Activated CD4-positive, alpha-beta memory T cell treated with anti-CD3 and anti-CD28 coated beads for 36 hours (primary cell): ENCODE results near the gene RFPL4AL1. TPM values are rescaled to one million over a fixed set of nuclear protein-coding genes. Genes with fewer than 3 reads are reported as not detected.
"Not testable (repeated sequence)": the region's sequence is repeated elsewhere in the genome, so short reads cannot be mapped to it uniquely, and the experiment has no call there.

Experiments used
- CTCF ChIA-PET: fragments of 350-600 bp; sonication (Branson Sonifier 250); formaldehyde crosslinking; loops from one replicate; lab custom pipeline; 2021; ENCODE audit warnings: antibody characterized with exemption, inconsistent platforms; lab: Charles Lee
- POLR2A ChIA-PET: fragments of 350-600 bp; sonication (Branson Sonifier 250); formaldehyde crosslinking; loops from one replicate; lab custom pipeline; 2021; ENCODE audit warnings: antibody characterized with exemption; lab: Charles Lee
- DNase-seq: peaks from one replicate; pipeline ENCODE4 v3.0.0-alpha.2; 2020
- H3K27ac Mint-ChIP-seq: one replicate; pipeline ENCODE4 v1.8.0; 2021; ENCODE audit warnings: mixed read lengths
- H3K27me3 Mint-ChIP-seq: one replicate; pipeline ENCODE4 v1.8.0; 2021; ENCODE audit warnings: mixed read lengths
- H3K36me3 Mint-ChIP-seq: one replicate; pipeline ENCODE4 v1.8.0; 2021; ENCODE audit warnings: mixed read lengths
- H3K4me1 Mint-ChIP-seq: one replicate; pipeline ENCODE4 v1.8.0; 2021; ENCODE audit warnings: low read depth, mixed read lengths
- H3K4me3 Mint-ChIP-seq: one replicate; pipeline ENCODE4 v1.8.0; 2021; ENCODE audit warnings: mild to moderate bottlenecking, mixed read lengths
- H3K9me3 Mint-ChIP-seq: one replicate; pipeline ENCODE4 v1.8.0; 2021; ENCODE audit warnings: mixed read lengths
- intact Hi-C: fragments of 100-400 bp; cut with micrococcal nuclease; formaldehyde crosslinking; loops from one replicate; pipeline ENCODE4 v1.15.1; 2023
- total RNA-seq, 2 experiments: library from RNA; stranded (reverse); gene quantifications; one replicate each; pipeline ENCODE4 v1.2.3, GENCODE V29; 2021

Gene RFPL4AL1
- not detected for total RNA-seq

DNA sequence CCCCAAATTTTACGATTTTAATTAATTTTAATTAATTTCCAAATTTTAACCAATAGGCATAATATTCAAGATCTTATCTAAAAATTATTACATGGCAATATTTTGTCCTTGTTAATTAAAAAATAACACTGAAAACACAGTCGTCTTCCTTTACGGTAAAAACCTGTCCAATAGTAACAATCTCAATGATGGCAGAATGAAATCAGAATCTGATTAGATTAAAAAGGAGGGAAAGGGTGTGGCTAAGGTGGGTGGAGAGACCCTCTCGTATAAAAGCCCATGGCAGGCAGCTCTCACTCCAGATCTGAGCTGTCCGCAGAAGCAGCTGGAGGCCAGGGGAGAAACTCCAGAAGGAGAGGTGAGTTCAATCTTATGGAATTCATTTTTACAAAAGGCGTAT is at the start of gene RFPL4AL1:
TSS of gene RFPL4AL1 (plus strand) at position 301 of the 400 bp plus-strand sequence. CDS start 2,687 bp downstream, outside the sequence.
- H3K4me1 Mint-ChIP-seq, H3K4me3 Mint-ChIP-seq, DNase-seq, H3K9me3 Mint-ChIP-seq, H3K36me3 Mint-ChIP-seq, CTCF ChIA-PET, POLR2A ChIA-PET, H3K27ac Mint-ChIP-seq, intact Hi-C loops: not testable (repeated sequence)
- peaks cover 19% of the 10 kb centered on the region for H3K27me3 Mint-ChIP-seq

DNA sequence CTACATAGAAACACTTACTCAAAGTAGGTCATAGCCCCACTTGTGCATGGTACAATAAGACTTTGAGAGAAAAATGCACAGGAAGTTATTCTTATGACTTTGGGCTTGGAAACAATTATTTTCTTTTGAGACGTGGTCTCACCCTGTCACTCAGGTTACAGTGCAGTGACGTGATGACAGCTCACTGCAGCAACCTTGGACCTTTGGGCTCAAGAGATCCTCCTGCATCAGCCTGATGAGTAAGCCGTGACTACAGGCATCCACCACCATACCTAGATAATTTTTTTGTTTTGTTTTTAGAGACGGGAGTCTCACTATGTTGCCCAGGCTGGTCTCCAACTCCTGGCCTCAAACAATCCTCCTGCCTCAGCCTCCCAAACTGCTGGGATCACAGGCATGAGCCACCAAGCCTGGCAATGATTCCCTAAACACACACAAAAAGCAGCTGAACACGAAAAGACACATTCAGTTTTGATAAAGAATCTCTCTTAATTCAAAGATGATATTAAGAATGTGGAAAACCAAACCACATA is 48.6 kb upstream of the RFPL4AL1 start:
- H3K27me3 Mint-ChIP-seq = peaks cover 49% of the 10 kb centered on the region
- ChIA-PET POLR2A (no interaction called here), CTCF (no interaction called here)
- peaks cover 16% of the 10 kb centered on the region for H3K9me3 Mint-ChIP-seq
- DNase-seq = no peak
- intact Hi-C loops = no loop called here
- H3K4me1 Mint-ChIP-seq = no peaks in the 10 kb centered on the region
- H3K4me3 Mint-ChIP-seq = no peak overlapping the region
- peaks cover 2% of the 10 kb centered on the region for H3K36me3 Mint-ChIP-seq
- no peak overlapping the region for H3K27ac Mint-ChIP-seq

DNA sequence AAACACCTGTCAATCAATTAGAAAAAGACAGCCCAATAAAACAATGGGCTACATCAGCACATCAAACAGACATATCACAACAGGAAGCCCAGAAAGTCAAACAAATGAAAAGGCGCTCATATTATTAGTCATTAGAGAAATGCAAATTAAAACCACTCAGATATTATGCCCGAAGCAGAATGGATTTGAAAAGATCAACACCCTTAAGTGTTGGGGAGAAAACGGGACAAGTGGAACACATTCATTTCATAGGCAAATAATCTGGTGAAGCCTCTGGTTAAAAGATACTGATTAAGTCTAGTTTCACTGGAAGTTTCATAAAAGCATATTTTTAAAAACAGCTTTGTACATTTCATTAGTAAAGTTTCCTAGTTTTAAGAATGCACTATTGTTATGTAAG is 48.1 kb upstream of the RFPL4AL1 start:
- POLR2A ChIA-PET = no interaction called here
- Mint-ChIP-seq H3K4me1 (no peaks in the 10 kb centered on the region), H3K4me3 (no peak overlapping the region), H3K9me3 (peaks cover 16% of the 10 kb centered on the region), H3K36me3 (peaks cover 2% of the 10 kb centered on the region), H3K27ac (no peak overlapping the region), H3K27me3 (peaks cover 47% of the 10 kb centered on the region)
- intact Hi-C loops = no loop called here
- no peak for DNase-seq
- CTCF ChIA-PET = no interaction called here

DNA sequence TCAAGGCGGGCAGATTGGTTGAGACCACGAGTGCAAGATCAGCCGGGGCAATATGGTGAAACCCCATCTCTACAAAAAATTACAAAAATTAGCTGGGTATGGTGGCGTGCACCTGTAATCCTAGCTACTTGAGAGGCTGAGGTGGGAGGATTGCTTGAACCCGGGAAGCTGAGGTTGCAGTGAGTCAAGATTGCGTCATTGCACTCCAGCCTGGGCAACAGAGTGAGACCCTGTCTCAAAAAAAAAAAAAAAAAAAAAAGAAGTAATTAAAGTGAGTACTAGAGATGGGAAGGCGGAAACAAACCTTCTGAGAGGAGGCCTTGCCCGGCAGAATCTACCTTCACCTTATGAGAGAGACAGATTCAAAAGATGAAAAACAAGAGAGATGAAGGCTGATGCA is 45.4 kb upstream of the RFPL4AL1 start:
- H3K27me3 Mint-ChIP-seq = peaks cover 33% of the 10 kb centered on the region
- intact Hi-C loops = no loop called here
- H3K9me3 Mint-ChIP-seq = peaks cover 16% of the 10 kb centered on the region
- H3K27ac Mint-ChIP-seq = no peak overlapping the region
- no peak for DNase-seq
- CTCF ChIA-PET = interaction anchor here (0.5 kb wide), 1 partner anchor 209 kb away, joined by 3 read pairs; no protein-coding TSS in a partner anchor
- no peaks in the 10 kb centered on the region for H3K4me1 Mint-ChIP-seq
- POLR2A ChIA-PET = no interaction called here
- no peak overlapping the region for H3K4me3 Mint-ChIP-seq
- peaks cover 2% of the 10 kb centered on the region for H3K36me3 Mint-ChIP-seq

DNA sequence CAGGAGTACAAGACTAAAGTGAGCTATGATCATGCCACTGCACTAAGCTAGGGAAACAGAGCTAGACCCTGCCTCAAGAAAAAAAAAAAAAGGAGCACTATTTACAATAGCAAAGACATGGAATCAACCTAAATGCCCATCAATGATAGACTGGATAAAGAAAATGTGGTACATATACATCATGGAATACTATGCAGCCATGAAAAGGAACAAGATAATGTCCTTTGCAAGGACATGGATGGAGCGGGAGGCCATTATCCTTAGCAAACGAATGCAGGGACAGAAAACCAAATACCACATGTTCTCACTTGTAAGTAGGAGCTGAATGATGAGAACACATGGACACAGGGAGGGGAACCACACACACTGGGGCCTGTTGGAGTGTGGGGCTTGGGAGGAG is 38.5 kb upstream of the RFPL4AL1 start:
- intact Hi-C loops, H3K36me3 Mint-ChIP-seq, POLR2A ChIA-PET, CTCF ChIA-PET, H3K4me3 Mint-ChIP-seq, H3K27me3 Mint-ChIP-seq, H3K9me3 Mint-ChIP-seq, DNase-seq, H3K27ac Mint-ChIP-seq, H3K4me1 Mint-ChIP-seq: not testable (repeated sequence)

DNA sequence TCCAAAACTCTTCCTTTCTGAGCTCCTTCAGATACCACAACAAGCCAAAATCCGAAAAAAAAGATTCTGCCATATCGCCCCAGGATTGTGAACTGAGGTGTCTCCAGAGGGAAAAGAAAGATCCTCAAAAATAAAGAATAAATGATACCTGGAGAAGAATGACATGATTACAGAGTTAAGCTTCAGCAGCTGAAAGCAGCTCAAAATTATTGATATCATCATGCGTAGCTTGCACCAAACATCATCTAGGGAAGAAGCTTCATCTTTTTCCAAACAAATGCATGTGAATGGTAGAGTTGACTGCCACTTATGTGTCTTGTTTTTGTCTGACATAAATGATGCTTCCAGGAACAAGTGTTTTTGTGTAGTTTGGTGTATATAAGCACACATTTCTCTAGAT is 30.6 kb upstream of the RFPL4AL1 start, which contains the start of gene NLRP9:
TSS of gene NLRP9 (minus strand) at position 101 of the 400 bp plus-strand sequence. CDS start at position 73, 28 bp downstream.
- Mint-ChIP-seq H3K9me3 (no peaks in the 10 kb centered on the region), H3K4me3 (no peak within 1 kb of the TSS), H3K27ac (no peak within 1 kb of the TSS), H3K4me1 (no peaks in the 10 kb centered on the region), H3K36me3 (no peaks in the 10 kb centered on the region), H3K27me3 (peaks cover 12% of the 10 kb centered on the region)
- no peak for DNase-seq
- CTCF ChIA-PET = no interaction called here
- POLR2A ChIA-PET = no interaction called here
- intact Hi-C loops = no loop called here

DNA sequence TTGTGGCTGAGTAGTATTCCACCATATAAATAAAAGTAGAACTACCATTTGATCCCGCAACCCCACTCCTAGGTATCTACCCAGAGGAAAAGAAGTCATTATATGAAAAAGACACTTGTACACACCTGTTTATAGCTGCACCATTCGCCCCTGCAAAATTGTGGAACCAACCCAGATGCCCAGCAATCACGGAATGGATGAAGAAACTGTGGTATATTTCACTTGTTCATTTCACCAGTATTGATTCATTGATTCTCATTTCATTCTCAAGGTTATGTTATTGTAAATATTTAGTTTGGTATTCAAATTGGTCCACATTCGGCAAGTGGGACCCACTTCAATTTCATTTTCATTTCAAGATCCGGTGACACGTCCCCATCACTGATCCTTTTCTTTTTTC is 18.2 kb upstream of the RFPL4AL1 start:
- CTCF ChIA-PET = no interaction called here
- DNase-seq = no peak
- H3K27me3 Mint-ChIP-seq = peaks cover 5% of the 10 kb centered on the region
- H3K9me3 Mint-ChIP-seq = no peaks in the 10 kb centered on the region
- intact Hi-C loops = no loop called here
- no peak overlapping the region for H3K4me3 Mint-ChIP-seq
- POLR2A ChIA-PET = no interaction called here
- H3K27ac Mint-ChIP-seq = no peak overlapping the region
- no peaks in the 10 kb centered on the region for H3K4me1 Mint-ChIP-seq
- H3K36me3 Mint-ChIP-seq = no peaks in the 10 kb centered on the region

DNA sequence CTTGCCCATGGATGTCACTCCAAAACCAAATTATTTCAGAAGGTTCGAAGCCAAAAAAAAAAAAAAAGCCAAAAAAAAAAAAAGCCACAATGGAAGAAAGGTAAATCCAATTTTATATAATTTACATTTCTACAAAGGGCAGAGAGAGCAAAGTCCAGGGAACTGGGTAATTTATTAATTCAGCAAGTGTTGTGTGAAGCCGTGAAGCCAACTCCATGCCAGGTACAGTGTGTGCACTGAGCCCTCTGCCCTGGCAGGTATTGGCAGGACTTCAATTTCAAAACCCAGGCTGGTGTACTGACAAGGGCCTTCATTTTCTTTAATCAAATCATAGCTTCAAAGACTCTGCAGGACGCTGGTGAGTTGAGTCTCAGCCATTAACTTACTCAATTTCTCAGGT is 15.5 kb upstream of the RFPL4AL1 start:
- no peaks in the 10 kb centered on the region for H3K4me1 Mint-ChIP-seq
- intact Hi-C loops = no loop called here
- peaks cover 11% of the 10 kb centered on the region for H3K27me3 Mint-ChIP-seq
- no peak for DNase-seq
- POLR2A ChIA-PET = no interaction called here
- H3K9me3 Mint-ChIP-seq = no peaks in the 10 kb centered on the region
- CTCF ChIA-PET = no interaction called here
- H3K27ac Mint-ChIP-seq = no peak overlapping the region
- no peak overlapping the region for H3K4me3 Mint-ChIP-seq
- H3K36me3 Mint-ChIP-seq = no peaks in the 10 kb centered on the region

DNA sequence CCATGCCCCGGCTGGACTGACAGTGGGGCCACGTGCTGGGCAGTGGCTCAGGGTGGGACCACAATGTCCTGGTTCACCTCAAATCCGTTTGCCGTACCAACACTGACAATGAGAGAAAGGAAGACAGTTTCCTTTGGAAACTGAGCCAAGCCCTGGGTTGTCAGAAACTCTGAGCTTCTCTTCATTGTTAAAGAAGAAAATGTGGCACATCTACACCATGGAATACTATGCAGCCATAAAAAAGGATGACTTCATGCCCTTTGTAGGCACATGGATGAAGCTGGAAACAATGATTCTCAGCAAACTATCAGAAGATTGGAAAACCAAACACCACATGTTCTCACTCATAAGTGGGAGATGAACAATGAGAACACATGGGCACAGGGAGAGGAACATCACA is 12.1 kb upstream of the RFPL4AL1 start:
- CTCF ChIA-PET, H3K4me3 Mint-ChIP-seq, H3K27ac Mint-ChIP-seq, POLR2A ChIA-PET, DNase-seq, H3K4me1 Mint-ChIP-seq, intact Hi-C loops, H3K9me3 Mint-ChIP-seq, H3K36me3 Mint-ChIP-seq: not testable (repeated sequence)
- H3K27me3 Mint-ChIP-seq = peaks cover 21% of the 10 kb centered on the region

DNA sequence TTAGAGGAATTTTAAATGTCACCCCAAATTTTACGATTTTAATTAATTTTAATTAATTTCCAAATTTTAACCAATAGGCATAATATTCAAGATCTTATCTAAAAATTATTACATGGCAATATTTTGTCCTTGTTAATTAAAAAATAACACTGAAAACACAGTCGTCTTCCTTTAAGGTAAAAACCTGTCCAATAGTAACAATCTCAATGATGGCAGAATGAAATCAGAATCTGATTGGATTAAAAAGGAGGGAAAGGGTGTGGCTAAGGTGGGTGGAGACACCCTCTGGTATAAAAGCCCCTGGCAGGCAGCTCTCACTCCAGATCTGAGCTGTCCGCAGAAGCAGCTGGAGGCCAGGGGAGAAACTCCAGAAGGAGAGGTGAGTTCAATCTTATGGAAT is 10.1 kb upstream of the RFPL4AL1 start, which contains the start of gene RFPL4A:
TSS of gene RFPL4A (plus strand) at position 301 of the 400 bp plus-strand sequence. CDS start 2,704 bp downstream, outside the sequence.
- DNase-seq, intact Hi-C loops, CTCF ChIA-PET, H3K27ac Mint-ChIP-seq, H3K4me3 Mint-ChIP-seq, H3K4me1 Mint-ChIP-seq, H3K9me3 Mint-ChIP-seq, POLR2A ChIA-PET, H3K36me3 Mint-ChIP-seq: not testable (repeated sequence)
- H3K27me3 Mint-ChIP-seq = peaks cover 21% of the 10 kb centered on the region

DNA sequence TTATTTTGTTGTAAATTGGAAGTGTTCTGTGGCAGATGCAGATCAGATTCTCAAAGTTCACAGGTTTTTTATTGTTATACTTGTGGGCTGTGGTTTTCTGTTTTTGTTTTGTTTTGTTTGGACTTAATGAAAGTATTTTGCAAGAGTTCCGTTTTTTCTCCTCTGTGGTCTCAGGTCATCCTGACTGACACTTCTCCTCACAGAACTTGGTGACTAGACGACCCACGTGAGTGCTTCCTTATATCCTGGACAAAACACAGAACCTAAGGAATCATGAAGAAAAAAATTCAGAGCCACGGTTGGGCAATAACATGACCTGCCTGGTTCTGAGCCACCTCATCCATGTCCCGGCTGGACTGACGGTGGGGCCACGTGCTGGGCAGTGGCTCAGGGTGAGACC is 2.5 kb upstream of the RFPL4AL1 start:
- CTCF ChIA-PET = no interaction called here

DNA sequence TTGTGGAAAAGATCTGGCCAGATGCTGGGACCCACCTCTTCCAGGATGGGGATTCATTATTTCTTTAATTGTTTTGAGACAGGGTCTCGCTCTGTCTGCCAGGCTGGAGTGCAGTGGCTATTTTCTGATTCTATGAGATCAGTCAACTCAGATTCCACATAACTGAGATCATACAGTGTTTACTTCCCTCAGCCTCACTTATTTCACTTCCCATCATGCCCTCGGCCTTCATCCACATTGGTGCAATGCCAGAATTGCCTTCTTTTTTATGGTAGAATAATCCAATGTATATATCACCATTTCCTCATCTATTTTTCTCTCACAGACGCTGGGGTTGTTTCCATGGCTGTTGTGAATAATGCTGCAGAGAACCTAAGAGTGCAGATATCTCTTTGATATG is 714 bp downstream of the RFPL4AL1 start:
- H3K27ac Mint-ChIP-seq, intact Hi-C loops, H3K4me1 Mint-ChIP-seq, H3K36me3 Mint-ChIP-seq, H3K9me3 Mint-ChIP-seq, CTCF ChIA-PET, H3K4me3 Mint-ChIP-seq, POLR2A ChIA-PET, DNase-seq: not testable (repeated sequence)
- H3K27me3 Mint-ChIP-seq = peaks cover 19% of the 10 kb centered on the region

More for the DNA sequence above, 2.5 kb upstream of the RFPL4AL1 start:
- no peaks in the 10 kb centered on the region for H3K9me3 Mint-ChIP-seq
- no peak for DNase-seq
- intact Hi-C loops = no loop called here
- POLR2A ChIA-PET = no interaction called here
- no peak overlapping the region for H3K27ac Mint-ChIP-seq
- H3K27me3 Mint-ChIP-seq = peaks cover 21% of the 10 kb centered on the region
- no peaks in the 10 kb centered on the region for H3K4me1 Mint-ChIP-seq
- no peaks in the 10 kb centered on the region for H3K36me3 Mint-ChIP-seq
- no peak overlapping the region for H3K4me3 Mint-ChIP-seq

DNA sequence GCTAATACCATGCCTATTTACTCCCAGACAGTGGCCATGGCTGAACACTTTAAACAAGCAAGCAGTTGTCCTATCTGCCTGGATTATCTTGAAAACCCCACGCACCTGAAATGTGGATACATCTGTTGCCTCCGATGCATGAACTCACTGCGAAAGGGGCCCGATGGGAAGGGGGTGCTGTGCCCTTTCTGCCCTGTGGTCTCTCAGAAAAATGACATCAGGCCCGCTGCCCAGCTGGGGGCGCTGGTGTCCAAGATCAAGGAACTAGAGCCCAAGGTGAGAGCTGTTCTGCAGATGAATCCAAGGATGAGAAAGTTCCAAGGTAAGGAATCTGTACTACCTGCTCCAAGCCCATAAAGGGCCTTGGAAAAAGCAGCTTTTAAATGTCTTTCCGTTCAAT is 8.6 kb downstream of the RFPL4AL1 start:
- ChIA-PET POLR2A (no interaction called here), CTCF (interaction anchor here (0.5 kb wide), 1 partner anchor 823 kb away, joined by 3 read pairs; no protein-coding TSS in a partner anchor)
- Mint-ChIP-seq H3K9me3 (no peaks in the 10 kb centered on the region), H3K4me1 (no peaks in the 10 kb centered on the region), H3K27ac (no peak overlapping the region), H3K36me3 (no peaks in the 10 kb centered on the region), H3K4me3 (no peak overlapping the region), H3K27me3 (peaks cover 29% of the 10 kb centered on the region)
- DNase-seq = peak; percentile 17
- intact Hi-C loops = no loop called here
